ENCODE measurements around the gene RFX1.

GRCh38 chr19:14004619-14005348 lies 1.3 kb downstream of the RFX1 start:
- TF ChIP-seq EZH2phosphoT487 (IDR thresholded peaks at IDR 0.05; ENCODE audit: borderline replicate concordance, low read length): no peak
- no peak for TF ChIP-seq CTCF (IDR thresholded peaks at IDR 0.05; ENCODE audit: low read depth, low read length, poor library complexity, severe bottlenecking)

Data from DOHH2 (cell line).